ENCODE measurements around the gene HSF2BP.
"Not testable (repeated sequence)": the region's sequence is repeated elsewhere in the genome, so short reads cannot be mapped to it uniquely, and the experiment has no call there.

HSF2BP gene

GRCh38 chr21:43513023-43513422 lies 146.3 kb downstream of the HSF2BP start:
- DNase-seq: not testable (repeated sequence)

DNA sequence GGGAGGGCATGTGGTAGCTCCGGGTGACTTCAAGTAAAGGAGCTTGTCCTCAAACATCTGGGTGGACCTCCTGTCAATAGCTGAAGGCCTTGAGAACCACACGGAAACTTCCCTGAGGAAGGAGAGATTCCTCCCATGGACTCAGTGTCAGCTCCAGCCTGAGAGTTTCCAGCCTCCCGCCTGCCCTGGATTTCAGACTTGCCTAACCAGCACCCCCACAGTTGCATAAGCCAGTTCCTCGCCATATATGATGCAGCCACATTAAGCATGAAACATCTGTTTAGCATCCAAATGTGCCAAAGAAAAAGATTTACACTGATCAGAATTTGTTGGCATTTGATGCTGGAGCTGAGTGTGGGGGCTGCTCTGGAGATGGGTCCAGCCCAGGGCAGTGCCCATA lies 148.1 kb downstream of the HSF2BP start:
- not testable (repeated sequence) for DNase-seq

GRCh38 chr21:43510669-43511068 lies 148.6 kb downstream of the HSF2BP start:
- DNase-seq: not testable (repeated sequence)

DNA sequence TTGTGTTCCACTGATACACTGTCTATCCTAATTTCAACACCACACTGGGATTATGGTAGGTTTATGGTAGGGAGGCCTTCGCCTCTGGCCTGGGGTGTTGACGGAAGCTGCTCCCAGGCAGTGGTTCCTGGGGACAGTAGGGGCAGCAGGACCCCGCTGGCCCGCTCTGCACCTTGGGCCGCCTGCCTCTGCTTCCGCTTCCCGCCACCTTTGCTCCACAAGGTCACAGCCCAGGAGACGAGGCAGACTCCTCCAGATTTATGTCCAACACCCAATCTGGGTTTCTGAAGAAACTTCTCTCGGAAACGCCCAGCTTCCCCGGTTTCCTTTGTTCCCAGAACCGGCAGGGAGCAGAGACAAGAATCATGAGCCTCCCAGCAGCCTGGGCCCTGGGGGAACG lies 155.4 kb downstream of the HSF2BP start:
- not testable (repeated sequence) for DNase-seq

GRCh38 chr21:43503075-43503750 lies 156.1 kb downstream of the HSF2BP start:
- DNase-seq: not testable (repeated sequence)

GRCh38 chr21:43502407-43503071 lies 156.7 kb downstream of the HSF2BP start:
- DNase-seq: not testable (repeated sequence)

DNA sequence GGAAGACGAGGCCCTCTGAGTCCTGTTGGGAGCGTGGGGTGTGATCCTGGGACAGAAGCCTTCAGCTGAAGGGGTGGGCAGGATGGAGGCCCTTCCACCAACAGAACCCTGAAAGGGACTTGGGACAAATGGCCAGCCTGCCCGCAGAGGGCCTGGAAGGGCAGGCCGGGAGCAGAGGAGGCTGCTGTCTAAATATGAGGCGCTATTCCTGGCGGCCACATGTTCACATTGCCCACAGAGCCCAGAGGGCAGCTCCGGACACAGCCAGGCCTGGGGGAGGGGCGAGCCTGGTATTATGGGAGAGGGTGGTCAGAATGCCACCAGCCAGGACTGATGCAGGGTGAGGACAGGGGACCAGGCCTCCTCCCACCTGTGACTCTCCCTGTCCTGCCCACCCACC lies 160.4 kb downstream of the HSF2BP start:
- not testable (repeated sequence) for DNase-seq

DNA sequence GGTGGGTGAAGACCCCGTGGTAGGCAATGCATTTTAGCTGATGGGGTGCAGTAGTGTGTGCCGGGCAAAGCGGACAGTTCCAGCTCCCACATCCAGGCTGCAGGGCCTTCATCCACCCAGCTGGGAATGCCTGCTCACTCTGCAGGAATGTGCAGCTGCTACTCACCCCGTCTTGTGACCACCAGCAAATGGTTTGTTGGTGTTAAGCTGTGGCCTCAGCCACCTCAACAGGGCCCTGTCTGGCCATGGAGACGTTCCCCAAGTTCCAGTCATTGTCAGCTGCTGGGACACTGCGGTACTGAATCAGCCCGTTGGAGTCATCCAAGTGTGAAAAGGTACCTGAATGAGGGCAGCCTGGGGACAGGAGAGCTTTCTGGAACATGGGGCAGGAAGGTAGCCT lies 161.2 kb downstream of the HSF2BP start:
- DNase-seq: not testable (repeated sequence)

DNA sequence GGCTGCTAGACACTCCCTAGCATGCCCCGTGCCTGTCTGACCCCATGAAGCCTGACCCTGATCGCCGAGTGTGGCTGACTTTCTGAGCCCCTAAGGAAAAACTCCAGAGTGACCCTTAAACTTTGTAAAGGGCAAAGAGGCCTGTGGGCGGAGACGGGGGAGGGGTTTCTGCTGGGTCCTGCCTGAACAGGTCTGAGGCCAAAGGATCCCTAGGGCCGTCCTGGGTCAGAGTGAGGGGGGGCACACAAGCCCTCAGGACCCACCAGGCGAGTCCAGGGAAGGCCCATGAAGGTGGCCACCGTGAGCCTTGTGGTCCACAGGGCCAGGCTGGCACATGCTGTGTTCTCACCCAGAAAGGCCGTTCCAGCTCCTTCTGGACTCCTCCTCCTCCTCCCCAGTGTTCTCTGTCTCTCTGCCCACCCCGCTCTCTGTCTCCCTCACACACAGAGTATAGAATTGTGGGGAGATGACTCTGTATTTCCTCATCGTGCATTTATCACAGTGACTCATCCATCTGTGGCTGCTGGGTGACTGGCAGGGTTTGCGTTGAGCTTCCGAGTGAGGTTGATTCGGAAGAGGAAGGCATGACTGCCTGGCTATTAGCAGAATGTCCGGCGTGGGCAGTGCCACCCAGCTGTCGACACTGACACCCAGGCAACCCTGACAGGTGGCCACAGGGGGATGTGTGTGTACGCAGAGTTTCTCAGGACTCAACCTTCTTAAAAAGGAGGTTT lies 164.8 kb downstream of the HSF2BP start:
- not testable (repeated sequence) for DNase-seq

DNA sequence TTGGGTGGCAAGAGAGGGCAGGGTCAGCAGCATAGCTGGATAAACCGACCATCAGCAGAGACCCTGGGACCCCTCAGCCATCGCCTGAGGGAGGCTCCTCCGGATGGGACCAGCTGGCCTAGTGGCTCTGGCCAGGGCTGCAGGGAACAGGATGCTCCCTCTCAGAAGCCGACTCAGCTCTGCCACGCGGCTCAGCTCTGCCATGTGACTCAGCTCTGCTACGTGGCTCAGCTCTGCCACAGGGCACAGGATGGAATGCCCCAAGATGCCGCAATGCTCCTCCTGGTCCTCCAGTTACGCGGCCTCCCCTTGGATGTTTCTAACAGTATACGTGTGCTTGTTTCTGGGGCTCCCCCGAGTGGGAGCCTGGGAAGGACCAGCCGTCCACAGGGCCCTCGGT lies 165.8 kb downstream of the HSF2BP start:
- not testable (repeated sequence) for DNase-seq

GRCh38 chr21:43488235-43488634 lies 171.1 kb downstream of the HSF2BP start:
- DNase-seq: not testable (repeated sequence)

GRCh38 chr21:43486051-43486450 lies 173.2 kb downstream of the HSF2BP start:
- DNase-seq: not testable (repeated sequence)

- DNase-seq: not testable (repeated sequence)
These were observed 174.3 kb downstream of the HSF2BP start for GRCh38 chr21:43485016-43485415.

GRCh38 chr21:43479197-43479596 lies 180.1 kb downstream of the HSF2BP start:
- DNase-seq: not testable (repeated sequence)

Data from activated CD4-positive, alpha-beta T cell treated with anti-CD3 and anti-CD28 coated beads, Interleukin-2, amount 50 U/mL, for 48 hours (primary cell).